DMS153 (cell line): ENCODE measurements around the gene LIPI.
"Not testable (repeated sequence)": the region's sequence is repeated elsewhere in the genome, so short reads cannot be mapped to it uniquely, and the experiment has no call there.

Experiments
- DNase-seq: peaks from one replicate; lab custom pipeline; 2025; lab: John Stamatoyannopoulos, UW

LIPI gene

GRCh38 chr21:14073615-14074014 lies 137.1 kb downstream of the LIPI start:
- DNase-seq, result no peak

- DNase-seq, result no peak
Observed at GRCh38 chr21:14072761-14073535, 137.8 kb downstream of the LIPI start.

- no peak for DNase-seq
Observed at GRCh38 chr21:14071902-14072734, 138.6 kb downstream of the LIPI start.

GRCh38 chr21:14070968-14071367 lies 139.8 kb downstream of the LIPI start:
- DNase-seq, result no peak

- no peak for DNase-seq
Observed at GRCh38 chr21:14070049-14070893, 140.5 kb downstream of the LIPI start.

GRCh38 chr21:14064296-14064645 lies 146.5 kb downstream of the LIPI start:
- DNase-seq, result no peak

GRCh38 chr21:14063620-14064295 lies 147.0 kb downstream of the LIPI start:
- not testable (repeated sequence) for DNase-seq

GRCh38 chr21:14062684-14063083 lies 148.1 kb downstream of the LIPI start:
- DNase-seq, result not testable (repeated sequence)

- not testable (repeated sequence) for DNase-seq
Observed at GRCh38 chr21:14061820-14062219, 148.9 kb downstream of the LIPI start.

- DNase-seq, result not testable (repeated sequence)
Observed at GRCh38 chr21:14058995-14059627, 151.6 kb downstream of the LIPI start.
